Measurements from ENCODE around the gene IDH1.
A peak's percentile ranks its signal among the peaks of the same experiment; 100 is the strongest.
"Not testable (repeated sequence)": the region's sequence is repeated elsewhere in the genome, so short reads cannot be mapped to it uniquely, and the experiment has no call there.

IDH1 gene

GRCh38 chr2:208269091-208269490 lies 14.2 kb upstream of the IDH1 start:
- H3K4me3 ChIP-seq (replicated peaks; ENCODE audit: low read depth, low read length): no peak overlapping the region
- no peak for DNase-seq (ENCODE audit: extremely low read depth, low read depth)
- no peak for TF ChIP-seq CTCF (IDR thresholded peaks at IDR 0.05; ENCODE audit: low read depth, low read length, missing control alignments)

- TF ChIP-seq CTCF (IDR thresholded peaks at IDR 0.05; ENCODE audit: low read depth, low read length, missing control alignments): no peak
- DNase-seq (ENCODE audit: extremely low read depth, low read depth): no peak
- no peak overlapping the region for H3K4me3 ChIP-seq (replicated peaks; ENCODE audit: low read depth, low read length)
Measured at GRCh38 chr2:208268156-208268952, 13.5 kb upstream of the IDH1 start.

- peak overlapping the region; percentile 81 for H3K4me3 ChIP-seq (replicated peaks; ENCODE audit: low read depth, low read length)
- not testable (repeated sequence) for DNase-seq (ENCODE audit: extremely low read depth, low read depth)
Measured at GRCh38 chr2:208267526-208267925, 12.7 kb upstream of the IDH1 start.

- H3K4me3 ChIP-seq (replicated peaks; ENCODE audit: low read depth, low read length): peak overlapping the region; percentile 81
- DNase-seq (ENCODE audit: extremely low read depth, low read depth): no peak
- no peak for TF ChIP-seq CTCF (IDR thresholded peaks at IDR 0.05; ENCODE audit: low read depth, low read length, missing control alignments)
Measured at GRCh38 chr2:208266936-208267335, 12.1 kb upstream of the IDH1 start.

GRCh38 chr2:208266553-208266893 lies 11.7 kb upstream of the IDH1 start:
- no peak for TF ChIP-seq CTCF (IDR thresholded peaks at IDR 0.05; ENCODE audit: low read depth, low read length, missing control alignments)
- H3K4me3 ChIP-seq (replicated peaks; ENCODE audit: low read depth, low read length): peak overlapping the region; percentile 81
- peak; percentile 7 for DNase-seq (ENCODE audit: extremely low read depth, low read depth)

GRCh38 chr2:208265801-208266552 lies 11.1 kb upstream of the IDH1 start, which contains the start of gene PIKFYVE:
Gene PIKFYVE, plus strand, starts transcription at chr2:208266255. Its CDS starts 5,265 bp downstream, at chr2:208271520.
- TF ChIP-seq CTCF (IDR thresholded peaks at IDR 0.05; ENCODE audit: low read depth, low read length, missing control alignments): no peak
- peak within 1 kb of the TSS; percentile 81 for H3K4me3 ChIP-seq (replicated peaks; ENCODE audit: low read depth, low read length)
- DNase-seq (ENCODE audit: extremely low read depth, low read depth): peak; percentile 91

- peak overlapping the region; percentile 81 for H3K4me3 ChIP-seq (replicated peaks; ENCODE audit: low read depth, low read length)
- no peak for TF ChIP-seq CTCF (IDR thresholded peaks at IDR 0.05; ENCODE audit: low read depth, low read length, missing control alignments)
- peak; percentile 24 for DNase-seq (ENCODE audit: extremely low read depth, low read depth)
Measured at GRCh38 chr2:208265371-208265800, 10.5 kb upstream of the IDH1 start.

- DNase-seq (ENCODE audit: extremely low read depth, low read depth); H3K4me3 ChIP-seq (replicated peaks; ENCODE audit: low read depth, low read length): not testable (repeated sequence)
Measured at GRCh38 chr2:208256849-208257813, 2.3 kb upstream of the IDH1 start.

All from HFF-Myc (cell line).